ENCODE measurements around the gene COL6A3. TPM values are rescaled to one million over a fixed set of nuclear protein-coding genes. Genes with fewer than 3 reads are reported as not detected.

The COL6A3 gene
- total RNA-seq, 1 experiment from 2014 or later, result 0.81 TPM

GRCh38 chr2:237406371-237406895, 7.5 kb downstream of the COL6A3 start:
- no peak overlapping the region for H3K4me2 ChIP-seq (ENCODE audit: insufficient read depth, insufficient read length, low read length)
- no peaks in the 10 kb centered on the region for H3K79me1 ChIP-seq (ENCODE audit: insufficient read depth, low read depth, low read length, poor library complexity, severe bottlenecking)
- Mint-ChIP-seq H3K4me1 (peaks cover 3 to 7% of the 10 kb centered on the region in 2 experiments; a peak in 1 of 4 replicates), H3K27me3 (ENCODE audit: low read depth) (peaks cover 2% of the 10 kb centered on the region), H3K4me3 (no peak overlapping the region), H3K36me3 (ENCODE audit: insufficient read depth in 1 of 3, low read depth in 3 of 3) (no peaks in the 10 kb centered on the region), H3K9me3 (no peaks in the 10 kb centered on the region), H3K27ac (no peak overlapping the region)
- H3K4me1 ChIP-seq (ENCODE audit: insufficient read depth, low read length), result no peaks in the 10 kb centered on the region
- no peak overlapping the region for H3K9ac ChIP-seq (ENCODE audit: extremely low read depth, insufficient read length, low read length)
- no peaks in the 10 kb centered on the region for H3K9me3 ChIP-seq (ENCODE audit: control insufficient read depth, low read depth, low read length)
- H3K56ac ChIP-seq (ENCODE audit: insufficient read length, low read depth, low read length), result no peak overlapping the region
- no peak overlapping the region for H2BK12ac ChIP-seq (ENCODE audit: insufficient read length, low read depth, low read length)
- H2BK120ac ChIP-seq (ENCODE audit: low read depth, low read length, poor library complexity, severe bottlenecking), result no peak overlapping the region
- H2BK15ac ChIP-seq (ENCODE audit: low read depth, low read length), result no peak overlapping the region
- DNase-seq, result no peak
- no peak overlapping the region for H3K27ac ChIP-seq (ENCODE audit: insufficient read length, low read depth, low read length)
- no peak overlapping the region for H3T11ph ChIP-seq (ENCODE audit: low read length)
- no peak overlapping the region for H2BK20ac ChIP-seq (ENCODE audit: low read depth, low read length, poor library complexity, severe bottlenecking)
- H2AFZ ChIP-seq (ENCODE audit: low read length), result no peak overlapping the region
- no peaks in the 10 kb centered on the region for H3K79me2 ChIP-seq (ENCODE audit: insufficient read depth, low read length)
- H3K23ac ChIP-seq (ENCODE audit: insufficient read length, low read depth, low read length), result no peak overlapping the region
- no peak overlapping the region for H2BK5ac ChIP-seq (ENCODE audit: insufficient read length, low read length)
- no peaks in the 10 kb centered on the region for H4K20me1 ChIP-seq (ENCODE audit: control insufficient read depth, insufficient read depth, insufficient read length)
- no peak for TF ChIP-seq CTCF (conservative IDR thresholded peaks at IDR 0.05)
- no peak overlapping the region for H4K8ac ChIP-seq (replicated peaks; ENCODE audit: insufficient read length, low read depth, low read length)
- no peak overlapping the region for H4K91ac ChIP-seq (ENCODE audit: insufficient read length, low read depth, low read length)
- H2AK5ac ChIP-seq (ENCODE audit: insufficient read length, low read length), result no peak overlapping the region
- no peak overlapping the region for H3K4ac ChIP-seq (ENCODE audit: low read depth, low read length)
- no peak overlapping the region for H3K18ac ChIP-seq (ENCODE audit: insufficient read length, low read depth, low read length)
- no CpG with 5 or more reads among the region's 5 CpGs for WGBS (ENCODE audit: extremely low coverage, insufficient read length, low lambda C conversion rate)
- H3K14ac ChIP-seq (ENCODE audit: insufficient read depth, low read length), result no peak overlapping the region
- no peaks in the 10 kb centered on the region for H3K23me2 ChIP-seq (ENCODE audit: insufficient read length, low read depth, low read length, poor library complexity, severe bottlenecking)
- no peak overlapping the region for H4K5ac ChIP-seq (ENCODE audit: insufficient read length, low read depth, low read length)
- no peaks in the 10 kb centered on the region for H3K27me3 ChIP-seq (ENCODE audit: insufficient read depth, low read length)

Data from H9 (cell line).